ENCODE results near the gene CNTN5.

GRCh38 chr11:100182350-100182749 lies 1161.6 kb downstream of the CNTN5 start:
- TF ChIP-seq POLR2AphosphoS5 (IDR thresholded peaks at IDR 0.05; ENCODE audit: borderline replicate concordance, low read depth, low read length) (no peak), EZH2 (IDR thresholded peaks at IDR 0.05) (no peak), FOXP2 (optimal IDR thresholded peaks at IDR 0.05; ENCODE audit: control extremely low read depth, extremely low read length, insufficient read depth) (no peak)
